ENCODE measurements around the gene COA3. TPM values are rescaled to one million over a fixed set of nuclear protein-coding genes. Genes with fewer than 3 reads are reported as not detected.

COA3 gene
- total RNA-seq, 4 donors from 2014 or later: 68.5 to 156 (median 139) TPM

DNA sequence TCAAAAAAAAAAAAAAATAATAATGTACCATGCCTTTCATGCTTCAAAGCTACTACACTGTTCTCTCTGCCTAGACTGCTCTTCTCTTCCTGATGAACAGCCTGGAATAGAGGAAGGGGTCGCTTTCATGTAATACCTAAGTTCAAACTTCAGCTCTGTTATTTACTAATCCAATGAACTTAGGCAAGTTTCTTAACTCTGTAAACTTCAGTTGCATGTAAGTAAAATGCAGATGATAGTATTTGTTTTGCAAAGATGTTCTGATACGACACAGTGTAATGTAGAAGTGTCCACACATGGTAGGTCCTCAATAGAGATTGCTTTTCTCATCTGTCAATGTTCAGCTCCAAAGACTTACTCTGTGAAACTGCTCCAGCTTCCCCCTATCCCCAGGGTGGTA, 6.6 kb downstream of the COA3 start:
- Histone ChIP-seq H3K4me1 (peaks cover 0 to 14% (median 0%) of the 10 kb centered on the region in 4 donors), H3K27ac (no peak overlapping the region), H3K4me3 (no peak overlapping the region), H3K36me3 (peaks cover 0 to 5% (median 0%) of the 10 kb centered on the region in 3 donors), H3K27me3 (no peaks in the 10 kb centered on the region), H3K9me3 (no peaks in the 10 kb centered on the region)
- TF ChIP-seq, protein P1, sequence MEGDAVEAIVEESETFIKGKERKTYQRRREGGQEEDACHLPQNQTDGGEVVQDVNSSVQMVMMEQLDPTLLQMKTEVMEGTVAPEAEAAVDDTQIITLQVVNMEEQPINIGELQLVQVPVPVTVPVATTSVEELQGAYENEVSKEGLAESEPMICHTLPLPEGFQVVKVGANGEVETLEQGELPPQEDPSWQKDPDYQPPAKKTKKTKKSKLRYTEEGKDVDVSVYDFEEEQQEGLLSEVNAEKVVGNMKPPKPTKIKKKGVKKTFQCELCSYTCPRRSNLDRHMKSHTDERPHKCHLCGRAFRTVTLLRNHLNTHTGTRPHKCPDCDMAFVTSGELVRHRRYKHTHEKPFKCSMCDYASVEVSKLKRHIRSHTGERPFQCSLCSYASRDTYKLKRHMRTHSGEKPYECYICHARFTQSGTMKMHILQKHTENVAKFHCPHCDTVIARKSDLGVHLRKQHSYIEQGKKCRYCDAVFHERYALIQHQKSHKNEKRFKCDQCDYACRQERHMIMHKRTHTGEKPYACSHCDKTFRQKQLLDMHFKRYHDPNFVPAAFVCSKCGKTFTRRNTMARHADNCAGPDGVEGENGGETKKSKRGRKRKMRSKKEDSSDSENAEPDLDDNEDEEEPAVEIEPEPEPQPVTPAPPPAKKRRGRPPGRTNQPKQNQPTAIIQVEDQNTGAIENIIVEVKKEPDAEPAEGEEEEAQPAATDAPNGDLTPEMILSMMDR (IDR thresholded peaks at IDR 0.05): no peak
- TF ChIP-seq POLR2A (IDR thresholded peaks at IDR 0.05): no peak
- DNase-seq: no peak

DNA sequence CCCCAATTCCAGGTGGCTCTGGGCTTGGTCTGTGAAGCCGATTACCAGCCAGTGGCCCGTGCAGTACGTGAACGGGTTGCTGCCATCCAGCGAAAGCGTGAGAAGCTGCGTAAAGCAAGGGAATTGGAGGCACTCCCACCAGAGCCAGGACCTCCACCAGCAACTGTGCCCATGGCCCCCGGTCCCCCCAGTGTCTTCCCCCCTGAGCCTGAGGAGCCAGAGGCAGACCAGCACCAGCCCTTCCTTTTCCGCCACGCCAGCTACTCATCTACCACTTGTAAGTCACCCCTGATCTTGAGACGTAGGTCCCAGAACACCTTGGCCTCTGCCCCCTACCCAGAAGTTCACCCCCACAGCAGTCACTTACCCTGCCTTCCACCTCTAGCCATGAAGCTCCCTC, 11.2 kb downstream of the COA3 start:
- peaks cover 0 to 9% of the 10 kb centered on the region in 2 donors for H3K27me3 ChIP-seq
- H3K9me3 ChIP-seq: no peaks in the 10 kb centered on the region

DNA sequence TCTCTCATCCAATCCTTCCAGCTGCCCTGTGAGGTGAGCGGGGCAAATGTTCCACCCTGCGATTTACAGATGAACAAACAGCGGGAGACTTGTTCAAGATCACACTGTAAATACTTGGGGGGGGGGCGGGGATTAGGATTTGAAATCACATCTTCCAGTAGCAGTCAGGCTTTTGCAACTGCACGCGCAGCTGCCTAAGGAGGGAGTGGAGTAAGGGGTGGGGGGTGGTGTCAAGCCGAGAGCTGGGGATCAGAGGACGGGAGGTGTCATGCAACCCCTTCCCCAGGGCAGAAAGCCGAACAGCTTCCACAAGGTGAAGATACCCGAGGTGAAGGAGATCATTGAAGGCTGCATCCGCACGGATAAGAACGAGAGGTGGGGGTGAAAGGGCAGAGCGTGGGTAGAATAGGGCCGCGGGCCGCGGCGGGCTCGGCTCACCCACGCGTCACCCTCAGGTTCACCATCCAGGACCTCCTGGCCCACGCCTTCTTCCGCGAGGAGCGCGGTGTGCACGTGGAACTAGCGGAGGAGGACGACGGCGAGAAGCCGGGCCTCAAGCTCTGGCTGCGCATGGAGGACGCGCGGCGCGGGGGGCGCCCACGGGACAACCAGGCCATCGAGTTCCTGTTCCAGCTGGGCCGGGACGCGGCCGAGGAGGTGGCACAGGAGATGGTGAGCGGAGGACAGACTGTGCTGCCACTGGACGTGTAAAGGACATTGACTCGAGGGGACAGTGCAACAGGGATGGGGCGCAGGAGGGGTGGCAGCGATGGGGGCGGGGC, 13.5 kb downstream of the COA3 start:
- H3K27me3 ChIP-seq: peaks cover 0 to 14% of the 10 kb centered on the region in 2 donors
- H3K9me3 ChIP-seq: no peaks in the 10 kb centered on the region
- TF ChIP-seq, protein P1 (IDR thresholded peaks at IDR 0.05): no peak
- H3K27ac ChIP-seq: no peak overlapping the region
- H3K36me3 ChIP-seq: no peaks in the 10 kb centered on the region
- no peak overlapping the region for H3K4me3 ChIP-seq
- peak in 1 of 3 donors; percentile 46 for DNase-seq
- peaks cover 0 to 20% (median 4%) of the 10 kb centered on the region in 4 donors for H3K4me1 ChIP-seq

More for the DNA sequence above, 11.2 kb downstream of the COA3 start:
- Histone ChIP-seq H3K4me1 (peaks cover 0 to 7% (median 0%) of the 10 kb centered on the region in 4 donors), H3K4me3 (no peak overlapping the region), H3K27ac (no peak overlapping the region), H3K36me3 (no peaks in the 10 kb centered on the region)
- DNase-seq: peak in 1 of 3 donors; percentile 25
- TF ChIP-seq, protein P1 (IDR thresholded peaks at IDR 0.05): no peak
- no peak for TF ChIP-seq POLR2A (IDR thresholded peaks at IDR 0.05)

DNA sequence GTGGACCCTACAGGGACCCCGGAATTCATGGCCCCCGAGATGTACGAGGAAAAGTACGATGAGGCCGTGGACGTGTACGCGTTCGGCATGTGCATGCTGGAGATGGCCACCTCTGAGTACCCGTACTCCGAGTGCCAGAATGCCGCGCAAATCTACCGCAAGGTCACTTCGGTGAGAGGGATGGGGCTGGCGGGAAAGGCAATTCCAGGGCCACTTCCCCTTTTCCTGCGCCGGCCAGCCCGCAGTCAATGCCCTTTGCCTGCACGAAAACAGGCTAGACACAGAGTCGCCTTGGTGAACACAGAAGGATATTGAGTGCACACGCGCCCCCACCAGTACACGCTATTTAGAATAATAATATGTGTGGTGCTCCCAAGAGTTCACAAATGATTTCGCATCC, 14.1 kb downstream of the COA3 start:
- DNase-seq: peak in 1 of 3 donors; percentile 38
- TF ChIP-seq, protein P1 (IDR thresholded peaks at IDR 0.05): no peak
- TF ChIP-seq POLR2A (IDR thresholded peaks at IDR 0.05): no peak
- H3K4me3 ChIP-seq: no peak overlapping the region
- peaks cover 0 to 4% (median 0%) of the 10 kb centered on the region in 3 donors for H3K36me3 ChIP-seq
- peaks cover 0 to 26% (median 4%) of the 10 kb centered on the region in 4 donors for H3K4me1 ChIP-seq
- peaks cover 0 to 14% of the 10 kb centered on the region in 2 donors for H3K27me3 ChIP-seq
- no peaks in the 10 kb centered on the region for H3K9me3 ChIP-seq
- no peak overlapping the region for H3K27ac ChIP-seq

DNA sequence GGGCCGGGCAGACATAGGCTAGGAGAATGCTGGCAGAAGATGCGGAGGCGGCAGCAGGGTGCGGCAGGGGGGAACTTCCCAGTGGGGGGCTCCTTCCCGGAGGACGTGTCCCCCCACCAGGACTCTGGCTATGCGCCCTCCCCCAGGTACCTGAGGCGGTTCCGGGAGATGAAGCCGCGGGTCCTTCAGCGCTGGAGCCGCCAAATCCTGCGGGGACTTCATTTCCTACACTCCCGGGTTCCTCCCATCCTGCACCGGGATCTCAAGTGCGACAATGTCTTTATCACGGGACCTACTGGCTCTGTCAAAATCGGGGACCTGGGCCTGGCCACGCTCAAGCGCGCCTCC, 14.7 kb downstream of the COA3 start:
- H3K27ac ChIP-seq: no peak overlapping the region
- no peak overlapping the region for H3K4me3 ChIP-seq
- TF ChIP-seq, protein P1 (IDR thresholded peaks at IDR 0.05): no peak
- no peak for TF ChIP-seq POLR2A (IDR thresholded peaks at IDR 0.05)
- peak in 1 of 3 donors; percentile 28 for DNase-seq
- H3K4me1 ChIP-seq: peaks cover 0 to 26% (median 4%) of the 10 kb centered on the region in 4 donors
- peaks cover 0 to 14% of the 10 kb centered on the region in 2 donors for H3K27me3 ChIP-seq
- H3K36me3 ChIP-seq: peaks cover 0 to 10% (median 0%) of the 10 kb centered on the region in 3 donors
- no peaks in the 10 kb centered on the region for H3K9me3 ChIP-seq

Measured in Peyer's patch (tissue), 4 donors.